NCI-H2107 (cell line): ENCODE measurements around the gene PLD1.
"Not testable (repeated sequence)": the region's sequence is repeated elsewhere in the genome, so short reads cannot be mapped to it uniquely, and the experiment has no call there.

Experiments
- DNase-seq: peaks from one replicate; lab custom pipeline; 2025; lab: John Stamatoyannopoulos, UW

Gene PLD1

DNA sequence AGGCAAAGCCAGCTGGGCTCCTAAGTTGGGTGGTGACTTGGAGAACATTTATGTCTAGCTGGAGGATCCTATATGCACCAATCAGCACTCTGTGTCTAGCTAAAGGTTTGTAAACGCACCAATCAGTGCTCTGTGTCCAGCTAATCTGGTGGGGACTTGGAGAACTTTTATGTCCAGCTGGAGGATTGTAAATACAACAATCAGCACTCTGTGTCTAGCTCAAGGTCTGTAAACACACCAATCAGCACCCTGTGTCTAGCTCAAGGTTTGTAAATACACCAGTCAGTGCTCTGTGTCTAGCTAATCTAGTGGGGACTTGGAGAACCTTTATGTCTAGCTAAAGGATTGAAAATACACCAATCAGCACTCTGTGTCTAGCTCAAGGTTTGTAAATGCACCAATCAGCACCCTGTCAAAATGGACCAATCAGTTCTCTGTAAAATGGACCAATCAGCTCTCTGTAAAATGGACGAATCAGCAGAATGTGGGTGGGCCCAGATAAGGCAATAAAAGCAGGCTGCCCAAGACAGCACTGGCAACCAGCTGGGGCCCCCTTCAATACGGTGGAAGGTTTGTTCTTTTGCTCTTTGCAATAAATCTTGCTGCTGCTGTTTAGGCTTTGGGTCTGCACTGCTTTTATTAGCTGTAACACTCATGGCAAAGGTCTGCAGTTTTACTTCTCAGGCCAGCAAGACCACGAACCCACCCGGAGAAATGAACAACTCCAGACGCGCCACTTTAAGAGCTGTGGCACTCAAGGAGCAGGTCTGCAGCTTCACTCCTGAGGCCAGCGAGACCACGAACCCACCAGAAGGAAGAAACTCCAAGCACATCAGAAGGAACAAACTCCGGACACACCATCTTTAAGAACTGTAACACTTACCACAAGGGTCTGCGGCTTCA is 63.7 kb downstream of the PLD1 start:
- DNase-seq: not testable (repeated sequence)

DNA sequence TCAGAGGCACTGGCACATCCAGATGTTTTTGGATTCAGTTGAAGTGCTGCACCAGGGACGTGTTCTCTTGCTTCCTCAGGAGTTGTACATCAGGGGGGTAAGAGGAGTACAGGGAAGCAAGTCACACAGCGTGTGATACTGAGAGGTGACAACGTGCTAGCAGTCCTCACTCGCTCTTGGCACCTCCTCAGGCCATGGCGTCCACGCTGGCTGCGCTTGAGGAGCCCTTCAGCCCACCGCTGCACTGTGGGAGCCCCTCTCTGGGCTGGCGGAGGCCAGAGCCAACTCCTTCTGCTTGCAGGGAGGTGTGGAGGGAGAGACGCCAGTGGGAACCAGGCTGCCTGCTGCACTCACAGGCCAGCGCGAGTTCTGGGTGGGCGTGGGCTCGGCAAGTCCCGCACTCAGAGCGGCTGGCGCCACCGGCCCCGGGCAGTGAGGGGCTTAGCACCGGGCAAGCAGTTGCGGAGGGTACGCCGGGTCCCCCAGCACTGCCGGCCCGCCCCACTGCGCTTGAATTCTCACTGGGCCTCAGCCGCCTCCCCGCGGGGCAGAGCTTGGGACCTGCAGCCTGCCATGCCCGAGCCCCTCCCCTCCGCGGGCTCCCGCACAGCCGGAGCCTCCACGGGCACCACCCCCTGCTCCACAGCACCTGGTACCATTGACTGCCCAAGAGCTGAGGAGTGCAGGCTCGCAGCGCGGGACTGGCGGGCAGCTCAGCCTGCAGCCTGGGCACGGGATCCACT is 64.5 kb downstream of the PLD1 start:
- DNase-seq: no peak

DNA sequence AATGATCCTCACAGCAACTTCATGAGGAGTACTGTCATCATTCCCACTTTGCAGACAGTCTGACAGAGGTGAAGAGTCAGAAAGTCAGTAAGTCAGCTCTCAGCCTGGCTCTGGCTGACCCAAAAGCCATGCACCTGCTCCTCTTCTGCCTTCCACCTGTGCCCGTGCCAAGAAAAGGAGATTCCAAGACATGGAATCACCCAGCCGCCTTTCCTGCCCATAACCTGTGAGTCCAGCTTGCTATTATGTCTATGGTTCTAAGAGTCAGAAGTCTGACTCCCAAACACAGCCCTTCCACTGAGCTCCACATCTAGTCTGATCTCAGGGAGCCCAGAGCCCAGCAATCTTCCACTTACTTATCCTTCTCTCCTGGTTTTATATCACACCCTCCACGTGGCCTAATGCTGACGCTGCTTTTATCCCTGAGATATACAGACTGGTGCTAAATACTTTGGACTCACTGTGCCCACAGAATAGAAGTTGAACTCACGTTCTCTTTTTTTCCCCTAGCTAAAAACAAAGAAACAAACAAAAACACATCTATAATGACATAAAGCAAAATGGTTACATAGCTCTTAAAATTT is 66.0 kb downstream of the PLD1 start:
- DNase-seq: no peak

DNA sequence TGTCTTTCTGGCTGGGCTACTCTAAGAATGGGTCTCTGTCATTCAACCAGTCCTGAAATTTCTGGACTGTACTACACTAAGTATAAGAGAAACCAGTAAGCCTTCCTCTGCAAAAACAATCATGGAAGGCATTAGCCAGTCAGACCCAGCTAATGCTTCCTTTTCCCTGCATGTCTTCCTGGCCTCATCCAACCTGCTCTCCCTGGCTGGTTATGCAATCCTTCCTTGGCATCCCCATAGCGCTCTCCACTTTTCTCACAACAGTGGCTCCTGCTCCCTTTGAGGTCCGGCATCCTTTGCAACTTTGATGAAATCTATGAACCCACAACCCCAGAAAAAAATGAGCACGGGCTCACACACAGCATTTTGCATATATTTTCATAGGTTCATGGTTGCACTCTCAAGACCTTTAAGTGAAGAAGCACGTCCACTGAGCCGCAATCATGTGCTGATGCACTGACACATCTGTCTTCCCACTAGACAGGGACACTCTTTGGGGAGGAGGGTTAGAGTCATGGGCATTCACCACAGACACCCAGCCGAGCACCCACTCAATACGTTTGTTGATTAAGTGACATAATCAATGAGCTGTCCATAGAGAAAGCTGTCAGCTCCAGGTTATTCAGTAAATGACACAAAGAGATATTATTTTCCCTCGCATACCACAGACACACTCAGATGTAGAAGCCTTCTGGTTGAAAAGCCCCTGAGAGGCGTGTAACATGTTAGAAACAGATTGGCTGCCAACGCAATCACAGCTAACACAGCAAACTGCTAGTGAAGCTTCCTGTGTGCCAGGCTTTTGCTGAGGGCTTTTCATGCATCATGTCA is 66.7 kb downstream of the PLD1 start:
- no peak for DNase-seq

DNA sequence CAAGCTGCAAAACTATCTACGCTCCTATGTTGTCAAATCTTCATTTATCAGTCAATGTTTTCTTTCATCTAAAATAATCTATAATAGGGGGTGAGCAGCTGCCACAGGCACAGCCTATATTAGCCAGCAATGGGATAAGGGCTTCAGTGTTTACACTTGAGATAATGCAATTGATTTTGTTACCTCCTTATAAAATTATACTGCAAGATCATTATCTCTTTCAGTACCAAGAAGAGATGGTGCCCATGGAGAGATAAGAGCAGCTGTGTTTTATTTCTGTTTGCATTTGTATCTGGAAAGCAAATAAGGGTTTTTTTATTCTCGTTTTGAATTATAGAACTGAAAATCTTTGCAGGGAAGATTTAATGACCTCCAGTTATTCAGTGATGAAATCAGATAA is 68.9 kb downstream of the PLD1 start:
- no peak for DNase-seq

DNA sequence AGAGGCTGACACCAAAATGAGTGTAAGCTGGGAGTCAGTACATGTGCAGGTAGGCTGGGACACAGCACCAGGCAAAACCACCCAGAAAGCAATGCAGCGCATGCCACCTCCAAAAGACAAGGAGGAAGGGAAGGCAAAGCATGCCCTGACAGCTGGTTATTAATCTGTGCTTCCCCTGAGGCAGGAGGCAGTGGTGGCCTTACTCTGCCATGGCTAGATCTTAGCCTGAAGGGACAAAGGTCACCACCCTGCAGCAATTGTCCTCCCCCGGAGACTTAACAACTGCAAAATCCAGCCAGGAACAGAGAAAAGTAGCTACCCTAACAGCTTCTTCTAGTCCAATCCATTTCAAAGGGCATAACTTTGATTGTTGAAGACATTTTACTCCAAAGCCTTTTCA is 73.7 kb downstream of the PLD1 start:
- no peak for DNase-seq

DNA sequence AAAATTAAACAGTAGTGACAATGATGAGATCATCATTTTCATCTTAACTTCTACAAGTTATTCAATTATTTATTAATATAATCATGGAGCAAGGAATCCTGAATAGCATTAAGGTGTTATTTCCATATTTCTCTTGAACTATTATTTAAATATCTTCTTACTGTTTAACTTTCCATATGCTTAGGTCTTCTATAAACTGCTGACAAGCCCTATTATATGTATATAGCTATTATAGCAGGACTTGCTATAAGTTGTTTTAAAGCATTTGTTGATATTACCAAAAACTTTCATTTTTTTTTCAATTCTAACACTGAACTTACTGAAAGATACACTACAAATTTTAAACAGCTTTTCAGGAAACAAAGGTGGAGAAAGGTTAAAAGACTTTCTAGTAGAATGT is 76.7 kb downstream of the PLD1 start:
- no peak for DNase-seq

DNA sequence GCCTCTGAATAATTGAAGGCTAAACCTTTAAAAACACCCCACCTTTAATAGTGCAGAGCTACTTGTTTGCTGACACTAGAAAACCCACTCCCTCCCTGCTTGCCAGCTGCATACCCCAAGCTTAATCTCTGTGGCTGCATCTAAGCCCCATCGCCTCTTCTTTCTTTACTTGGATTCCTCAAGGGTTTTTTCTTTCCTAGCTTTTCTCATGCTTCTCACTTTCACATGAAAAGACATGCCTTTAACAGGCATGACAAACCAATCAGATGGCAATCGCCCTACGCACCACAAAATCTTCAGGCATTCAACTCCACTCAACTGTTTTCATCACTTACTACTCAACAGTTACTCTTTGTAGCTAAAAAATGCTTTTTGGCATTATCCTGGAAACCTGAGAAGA is 77.5 kb downstream of the PLD1 start:
- DNase-seq: no peak

DNA sequence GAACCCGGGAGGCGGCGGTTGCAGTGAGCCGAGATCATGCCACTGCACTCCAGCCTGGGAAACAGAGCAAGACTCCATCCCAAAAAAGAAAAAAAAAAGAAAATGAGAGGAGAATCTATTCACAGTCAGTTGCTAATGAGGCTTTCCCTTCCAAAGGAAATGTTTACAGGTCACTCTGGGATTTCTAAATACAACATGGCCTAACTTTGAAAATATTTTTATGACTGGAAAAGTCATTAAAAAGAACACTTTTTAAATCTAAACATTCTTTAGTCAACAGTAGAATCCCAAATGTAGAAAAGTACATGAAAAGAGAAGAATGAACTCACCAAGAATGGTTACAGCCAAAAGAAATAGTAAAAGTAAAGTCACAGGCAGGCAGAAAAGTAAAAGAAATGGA is 78.6 kb downstream of the PLD1 start:
- DNase-seq: no peak

DNA sequence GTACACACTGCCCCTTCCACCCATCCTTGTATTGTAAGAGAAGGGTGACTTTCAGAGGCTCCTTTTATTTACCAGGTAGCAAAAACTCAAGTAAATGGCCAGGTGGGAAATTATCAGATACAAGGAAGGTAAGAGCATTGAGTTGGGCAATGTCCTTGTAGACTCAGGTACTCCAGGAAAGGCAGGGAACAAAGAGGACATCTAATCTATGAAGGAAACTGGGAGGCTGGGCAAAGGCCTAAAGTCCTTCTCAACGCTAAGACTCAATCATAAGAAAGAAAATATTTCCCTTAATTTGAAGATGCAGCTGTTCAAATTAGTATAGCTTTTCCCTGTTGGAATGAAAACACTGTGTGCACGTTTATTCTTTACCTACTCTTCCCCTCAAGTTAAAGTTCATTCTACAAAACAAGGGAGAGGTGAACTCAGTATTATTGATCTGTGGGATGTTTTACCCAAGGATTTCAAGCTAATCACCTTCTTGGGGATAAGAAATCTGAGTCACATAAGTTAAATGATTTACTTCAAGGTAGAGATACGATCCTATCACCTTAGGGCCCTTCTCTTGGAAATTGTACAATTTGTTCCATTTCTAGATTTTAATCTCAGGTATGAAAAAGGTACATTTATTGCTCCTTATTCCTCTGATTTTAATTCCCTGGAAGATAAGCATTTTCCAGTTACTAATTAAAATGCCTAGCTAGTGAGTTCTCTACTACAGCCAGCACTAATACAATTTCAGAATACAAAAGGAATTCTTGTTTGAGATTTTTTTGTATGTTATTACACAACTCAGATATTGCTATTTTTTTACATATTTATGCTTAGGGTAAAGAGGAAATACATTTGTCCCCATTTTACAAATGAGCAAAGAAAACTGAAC is 80.6 kb downstream of the PLD1 start:
- DNase-seq: no peak

DNA sequence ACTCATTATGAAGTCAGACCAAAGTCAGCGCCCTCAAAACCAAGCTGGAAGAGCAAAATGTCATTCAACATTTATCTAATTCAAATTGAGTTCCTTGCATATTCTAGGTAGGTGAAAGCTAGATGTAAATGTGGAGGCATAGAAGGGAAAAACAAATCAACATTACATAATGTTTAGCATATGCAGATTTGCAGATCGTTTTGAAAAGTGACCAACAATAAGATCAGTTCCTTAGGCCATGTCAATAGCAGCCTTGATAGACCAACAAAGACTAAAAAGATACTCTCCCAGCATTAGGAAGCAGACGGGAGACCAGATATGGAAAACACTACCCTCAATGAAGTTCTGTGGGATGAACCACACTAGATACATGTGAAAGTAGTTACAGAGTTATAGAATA is 83.0 kb downstream of the PLD1 start:
- DNase-seq: no peak

DNA sequence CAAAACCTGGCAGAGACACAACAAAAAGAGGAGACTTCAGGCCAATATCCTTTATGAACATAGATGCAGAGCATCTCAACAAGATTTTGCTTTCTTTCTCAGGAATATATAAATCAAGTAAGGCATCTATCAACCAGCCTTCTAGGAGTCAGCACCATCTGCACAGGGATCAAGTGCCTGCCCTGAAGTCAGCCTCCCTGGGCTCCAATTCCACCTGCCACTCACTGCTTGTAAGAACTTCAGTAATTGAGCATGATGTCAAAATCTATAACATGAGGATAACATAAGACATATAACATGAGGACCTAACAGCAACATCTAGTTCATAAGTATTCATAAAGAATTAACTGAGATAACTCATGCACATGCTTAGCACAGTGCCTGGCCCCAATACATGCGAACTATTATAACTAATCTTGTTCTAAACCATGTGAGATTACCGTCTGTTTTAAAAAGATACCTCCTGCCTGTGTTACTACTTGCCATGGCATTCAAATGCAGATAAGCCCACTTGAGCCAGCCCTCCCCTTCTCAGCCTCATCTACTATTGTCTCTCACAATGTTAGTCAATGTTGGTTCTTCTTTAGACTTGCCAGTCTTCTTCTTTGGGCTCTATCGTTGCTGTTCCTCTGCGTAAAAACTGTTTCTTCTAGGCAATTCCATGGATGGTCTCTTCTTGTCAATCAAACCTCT is 91.6 kb downstream of the PLD1 start:
- no peak for DNase-seq

DNA sequence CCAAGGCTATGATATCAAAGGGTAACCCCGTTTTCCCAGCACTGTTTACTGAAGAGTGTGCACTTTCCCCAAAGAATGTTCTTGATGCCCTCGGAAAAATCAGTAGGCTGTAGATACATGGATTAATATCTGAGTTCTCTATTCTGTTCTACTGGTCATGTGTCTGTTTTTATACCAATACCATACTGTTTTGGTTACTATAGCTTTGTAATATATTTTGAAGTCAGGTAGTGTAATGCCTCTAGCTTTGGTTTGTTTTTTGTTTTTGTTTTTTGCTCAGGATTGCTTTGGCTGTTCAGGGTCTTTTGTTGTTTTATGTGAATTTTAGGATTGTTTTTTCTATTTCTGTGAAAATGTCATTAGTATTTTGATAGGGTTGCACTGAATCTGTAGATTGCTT is 95.1 kb downstream of the PLD1 start:
- DNase-seq: no peak

DNA sequence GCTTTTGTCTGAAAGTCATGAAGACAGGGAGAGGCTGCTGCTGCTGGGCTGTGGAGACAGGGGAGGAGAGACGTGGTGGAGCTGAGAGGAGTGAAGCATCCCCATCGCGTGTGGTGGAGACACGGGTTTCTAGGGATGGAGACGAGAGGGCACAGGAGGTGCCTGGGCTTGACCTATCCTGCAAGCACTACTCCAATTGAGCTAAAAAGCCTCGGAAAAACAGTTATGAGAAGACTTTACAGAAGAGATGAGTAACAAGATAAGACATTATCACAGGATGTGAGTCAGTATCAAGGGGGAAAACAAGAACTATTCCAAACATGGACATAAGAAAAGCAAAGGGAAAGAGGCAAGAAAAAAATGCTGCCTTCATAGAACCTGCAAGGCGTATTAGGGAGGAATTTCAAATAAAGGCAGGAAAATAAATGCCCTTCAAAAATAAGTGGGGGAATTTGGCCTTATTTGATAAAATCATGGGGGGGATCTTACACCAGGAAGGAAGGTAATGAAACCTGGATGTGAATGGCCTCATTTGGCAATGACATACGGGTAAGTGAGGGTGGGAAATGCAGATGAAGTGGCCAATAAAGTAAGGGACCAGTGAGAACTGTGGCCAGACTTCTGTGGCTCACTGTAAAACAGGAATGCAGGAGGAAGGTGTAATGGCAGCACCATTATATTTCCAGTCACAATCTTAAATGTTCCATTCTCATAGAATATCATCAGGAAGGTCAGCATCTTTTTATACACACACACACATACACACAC is 97.9 kb downstream of the PLD1 start:
- DNase-seq: no peak

DNA sequence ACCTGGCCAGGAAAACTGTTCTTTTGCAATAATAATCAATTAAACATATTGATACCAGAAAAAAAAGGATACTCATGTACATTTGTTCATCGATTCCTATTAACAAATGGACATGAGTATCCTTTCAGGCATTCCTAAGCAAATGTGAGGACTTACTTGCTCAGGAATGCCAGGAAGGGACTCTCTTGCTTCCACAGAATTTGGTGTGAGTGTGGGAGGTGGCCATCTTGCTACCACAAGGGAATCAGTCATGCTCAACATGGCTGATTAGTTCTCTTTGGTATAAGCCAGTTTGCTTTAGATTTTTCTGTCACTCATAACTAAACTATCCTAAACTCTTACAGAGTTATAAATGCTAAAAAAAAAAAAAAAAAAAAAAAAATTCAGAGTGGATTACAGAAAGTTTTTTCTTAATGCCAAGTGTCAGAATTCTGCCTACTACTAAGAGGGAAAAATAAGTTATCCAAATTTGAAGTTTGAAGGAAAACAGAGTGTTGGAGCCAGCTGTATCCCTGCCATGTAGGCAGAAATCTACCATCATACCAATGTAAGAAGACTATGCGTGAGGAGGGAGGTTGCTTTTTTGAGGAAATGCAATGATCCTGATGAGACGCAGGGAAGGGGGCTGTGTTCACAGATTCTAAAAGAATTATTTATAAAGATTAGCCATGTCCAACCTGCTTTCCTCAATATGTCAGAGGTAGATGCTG is 98.7 kb downstream of the PLD1 start:
- no peak for DNase-seq

DNA sequence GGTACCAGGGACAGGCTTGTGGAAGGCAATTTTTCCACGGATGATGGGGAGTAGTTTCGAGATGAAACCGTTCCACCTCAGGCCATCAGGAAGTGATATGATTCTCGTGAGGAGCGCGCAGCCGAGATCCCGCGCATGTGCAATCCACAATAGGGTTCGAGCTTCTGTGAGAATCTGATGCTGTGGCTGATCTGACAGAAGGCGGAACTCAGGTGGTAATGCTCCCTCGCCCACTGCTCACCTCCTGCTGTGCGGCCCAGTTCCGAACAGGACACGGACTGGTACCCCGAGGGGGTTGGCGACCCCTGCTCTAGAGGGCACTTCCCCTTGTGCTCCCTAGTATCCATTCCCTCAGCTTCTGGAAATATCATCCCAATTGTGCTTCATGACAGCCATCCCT is 99.9 kb downstream of the PLD1 start:
- no peak for DNase-seq

DNA sequence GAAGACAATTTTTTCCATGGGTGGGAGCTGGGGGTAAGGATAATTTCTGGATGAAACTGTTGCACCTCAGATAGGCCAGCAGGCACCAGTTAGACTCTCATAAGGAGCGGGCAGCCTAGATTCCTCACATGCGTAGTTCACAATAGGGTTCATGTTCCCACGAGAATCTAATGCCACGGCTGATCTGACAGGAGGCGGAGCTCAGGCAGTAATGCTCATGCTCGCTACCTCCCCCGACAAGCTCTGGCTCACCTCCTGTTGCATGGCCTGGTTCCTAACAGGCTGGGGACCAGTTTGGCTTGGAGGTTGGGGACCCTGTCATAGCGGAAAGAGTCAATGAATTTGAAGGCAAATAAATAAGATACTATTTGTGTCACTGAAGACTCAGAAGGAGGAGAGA is 105.5 kb downstream of the PLD1 start:
- DNase-seq: no peak

DNA sequence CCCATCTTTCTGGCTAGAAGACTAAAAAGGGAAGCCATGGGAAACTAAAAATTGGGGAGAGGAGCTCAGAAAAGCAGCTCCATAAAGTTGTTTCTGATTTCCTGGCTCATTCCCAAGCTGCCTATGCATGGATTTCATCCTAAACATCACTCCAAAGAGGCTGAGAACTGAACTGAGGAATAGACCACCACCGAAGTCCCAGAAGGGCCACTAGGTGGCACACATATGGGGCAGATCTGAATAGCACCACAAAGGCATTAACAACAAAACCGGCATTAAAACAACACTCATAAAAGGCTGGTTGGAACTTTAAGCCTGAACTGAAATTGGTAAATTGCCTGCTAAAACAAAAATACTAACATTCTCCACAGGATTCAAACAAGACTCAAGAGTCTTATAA is 106.3 kb downstream of the PLD1 start:
- DNase-seq: no peak

DNA sequence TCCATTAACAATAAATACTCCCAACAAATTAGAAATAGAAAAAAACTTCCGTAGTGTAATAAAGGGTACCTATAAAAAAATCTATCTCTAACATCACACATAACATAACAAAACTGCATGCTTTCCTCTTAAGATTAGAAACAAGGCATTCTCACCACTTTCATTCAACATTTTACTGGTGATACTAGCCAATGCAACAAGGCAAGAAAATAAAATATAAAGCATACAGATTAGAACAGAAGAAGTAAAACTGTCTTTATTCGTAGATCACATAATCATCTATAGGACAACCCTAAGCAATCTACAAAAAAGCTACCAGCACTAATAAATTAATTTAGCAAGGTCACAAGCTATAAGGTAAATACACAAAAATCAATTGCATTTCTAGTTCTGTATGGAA is 107.1 kb downstream of the PLD1 start:
- DNase-seq: no peak
